Neuron (in vitro differentiated cells): ENCODE results near the gene UBR2.
"Not testable (repeated sequence)": the region's sequence is repeated elsewhere in the genome, so short reads cannot be mapped to it uniquely, and the experiment has no call there.

Source experiments
- H2AFZ ChIP-seq: one replicate; pipeline ENCODE4 v1.6.1; 2013; ENCODE audit warnings: low read depth, mild to moderate bottlenecking, inconsistent platforms, low read length, moderate library complexity
- H3K27me3 ChIP-seq: one replicate; pipeline ENCODE4 v1.6.1; 2013; ENCODE audit warnings: low read length; ENCODE audit not compliant: insufficient read depth
- H3K36me3 ChIP-seq: one replicate; pipeline ENCODE4 v1.6.1; 2013; ENCODE audit warnings: low read length; ENCODE audit not compliant: insufficient read depth
- H3K4me1 ChIP-seq: one replicate; pipeline ENCODE4 v1.6.1; 2013; ENCODE audit warnings: low read length; ENCODE audit not compliant: insufficient read depth
- H3K4me3 ChIP-seq: 2 replicates; pipeline ENCODE4 v1.5.1; 2013; ENCODE audit warnings: mild to moderate bottlenecking, low read length, moderate library complexity
- H3K9me3 ChIP-seq: one replicate; pipeline ENCODE4 v1.6.1; 2013; ENCODE audit warnings: low read length

The UBR2 gene

DNA sequence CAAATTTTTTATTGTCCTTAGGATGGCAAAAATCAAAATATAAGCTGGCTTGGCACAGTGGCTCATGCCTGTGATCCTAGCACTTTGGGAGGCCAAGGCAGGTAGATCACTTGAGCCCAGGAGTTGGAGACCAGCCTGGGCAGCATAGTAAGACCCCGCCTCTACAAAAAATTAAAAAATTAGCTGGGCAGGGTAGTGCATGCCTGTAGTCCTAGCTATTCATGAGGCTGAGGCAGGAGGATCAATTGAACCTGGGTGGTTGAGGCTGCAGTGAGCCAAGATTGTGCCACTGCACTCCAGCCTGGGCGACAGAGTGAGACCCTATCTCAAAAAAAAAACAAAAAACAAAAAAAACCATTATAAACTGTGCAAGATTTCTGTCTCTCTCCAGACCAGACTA, 40.9 kb downstream of the UBR2 start:
- H3K4me1 ChIP-seq, H3K27me3 ChIP-seq, H2AFZ ChIP-seq, H3K4me3 ChIP-seq, H3K9me3 ChIP-seq: not testable (repeated sequence)
- H3K36me3 ChIP-seq, result peaks cover 19% of the 10 kb centered on the region

DNA sequence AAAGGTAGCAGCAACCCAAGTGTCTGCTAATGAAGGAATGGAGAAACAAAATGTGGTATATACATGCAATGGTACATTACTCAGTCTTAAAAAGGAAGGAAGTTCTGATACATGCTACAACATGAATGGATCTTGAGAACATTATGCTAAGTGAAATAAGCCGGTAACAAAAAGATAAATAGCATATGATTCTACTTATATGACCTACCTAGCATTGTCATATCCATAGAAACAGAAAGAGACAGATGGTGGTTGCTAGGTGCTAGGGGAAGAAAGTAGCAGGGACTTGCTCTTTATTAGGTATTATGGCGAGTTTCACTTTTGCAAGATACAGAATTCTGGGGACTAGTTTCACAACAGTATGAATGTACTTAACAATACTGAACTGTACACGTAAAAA, 46.6 kb downstream of the UBR2 start:
- Histone ChIP-seq H2AFZ (no peak overlapping the region), H3K36me3 (peaks cover 25% of the 10 kb centered on the region), H3K9me3 (no peaks in the 10 kb centered on the region), H3K4me3 (no peak overlapping the region), H3K4me1 (no peaks in the 10 kb centered on the region), H3K27me3 (no peaks in the 10 kb centered on the region)

DNA sequence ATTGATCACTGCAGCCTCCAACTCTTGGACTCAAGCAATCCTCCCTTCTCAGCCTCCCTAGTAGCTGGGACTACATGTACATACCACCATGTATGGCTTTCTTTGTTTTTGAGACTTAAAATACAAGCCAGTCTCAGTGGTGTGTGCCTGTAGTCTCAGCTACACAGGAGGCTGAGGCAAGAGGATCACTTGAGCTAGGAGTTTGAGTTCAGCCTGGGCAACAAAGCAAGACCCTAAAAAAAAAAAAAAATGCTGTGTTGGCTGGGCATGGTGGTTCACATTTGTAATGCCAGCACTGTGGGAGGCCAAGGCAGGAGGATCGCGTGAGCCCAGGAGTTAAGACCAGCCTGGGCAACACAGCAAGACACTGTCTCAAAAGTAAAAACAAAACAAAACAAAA, 51.7 kb downstream of the UBR2 start:
- Histone ChIP-seq H3K36me3 (peaks cover 32% of the 10 kb centered on the region), H3K4me3 (no peak overlapping the region), H2AFZ (no peak overlapping the region), H3K27me3 (no peaks in the 10 kb centered on the region), H3K4me1 (no peaks in the 10 kb centered on the region), H3K9me3 (no peaks in the 10 kb centered on the region)

DNA sequence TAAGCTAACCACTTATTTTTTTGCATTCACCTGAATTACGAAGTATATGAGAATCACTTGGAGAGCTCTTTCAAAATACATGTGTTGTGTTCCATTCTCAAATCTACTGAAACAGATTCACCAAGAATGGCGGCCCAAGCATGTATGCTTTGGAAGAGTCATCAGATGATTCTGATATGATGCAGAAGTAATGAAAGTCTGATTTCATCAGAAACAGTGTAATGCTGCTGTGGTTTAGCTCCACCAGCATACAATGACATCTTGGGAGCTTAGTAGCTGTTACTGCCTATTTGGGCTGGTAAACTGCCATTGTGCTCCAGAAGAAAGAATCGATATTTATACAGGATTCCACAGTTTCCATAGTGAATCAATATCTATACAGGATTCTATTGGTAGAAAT, 52.9 kb downstream of the UBR2 start:
- no peaks in the 10 kb centered on the region for H3K27me3 ChIP-seq
- H3K36me3 ChIP-seq, result peaks cover 37% of the 10 kb centered on the region
- no peak overlapping the region for H3K4me3 ChIP-seq
- H3K9me3 ChIP-seq, result no peaks in the 10 kb centered on the region
- no peak overlapping the region for H2AFZ ChIP-seq
- no peaks in the 10 kb centered on the region for H3K4me1 ChIP-seq

DNA sequence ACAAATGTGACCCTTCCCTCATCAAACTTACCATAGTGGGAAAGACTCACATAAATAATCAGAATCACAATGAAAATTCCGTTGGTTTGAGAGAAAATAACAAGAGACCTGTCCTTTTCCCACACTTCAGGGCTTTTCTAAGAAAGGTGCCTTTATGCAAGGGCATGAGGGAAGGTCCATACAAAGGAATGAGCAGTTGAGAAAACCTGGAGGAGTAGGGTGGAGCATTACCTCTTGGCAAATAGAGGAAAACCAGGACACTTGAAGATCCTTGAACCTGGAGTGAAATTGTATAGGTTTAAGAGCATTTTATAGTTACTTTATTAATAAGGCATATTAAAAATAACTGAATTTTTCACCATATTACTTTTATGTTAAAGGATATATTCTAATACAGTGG, 54.3 kb downstream of the UBR2 start:
- H2AFZ ChIP-seq, result no peak overlapping the region
- H3K27me3 ChIP-seq, result no peaks in the 10 kb centered on the region
- H3K9me3 ChIP-seq, result no peaks in the 10 kb centered on the region
- no peak overlapping the region for H3K4me3 ChIP-seq
- peaks cover 35% of the 10 kb centered on the region for H3K36me3 ChIP-seq
- no peaks in the 10 kb centered on the region for H3K4me1 ChIP-seq

DNA sequence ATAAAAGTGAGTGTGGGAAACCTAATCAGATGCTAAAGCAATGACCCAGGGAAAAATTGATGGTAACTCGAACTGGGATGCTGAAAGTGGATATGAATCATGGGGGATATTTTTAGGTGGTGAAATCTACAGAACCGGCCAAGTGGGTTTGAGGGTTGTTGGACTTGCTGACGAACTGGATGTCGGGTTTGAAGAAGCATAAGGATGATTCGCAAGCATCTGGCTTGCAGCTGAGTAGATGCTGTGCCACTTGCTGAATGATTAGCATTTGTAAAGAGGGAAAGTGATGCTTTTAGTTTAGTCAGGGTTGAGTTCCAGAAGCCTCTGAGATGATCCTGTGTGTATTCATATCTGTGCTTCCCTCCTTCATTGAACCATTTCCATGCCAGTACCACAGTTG, 54.9 kb downstream of the UBR2 start:
- Histone ChIP-seq H3K9me3 (no peaks in the 10 kb centered on the region), H3K4me1 (no peaks in the 10 kb centered on the region), H3K27me3 (no peaks in the 10 kb centered on the region), H3K4me3 (no peak overlapping the region), H3K36me3 (peaks cover 35% of the 10 kb centered on the region), H2AFZ (no peak overlapping the region)

DNA sequence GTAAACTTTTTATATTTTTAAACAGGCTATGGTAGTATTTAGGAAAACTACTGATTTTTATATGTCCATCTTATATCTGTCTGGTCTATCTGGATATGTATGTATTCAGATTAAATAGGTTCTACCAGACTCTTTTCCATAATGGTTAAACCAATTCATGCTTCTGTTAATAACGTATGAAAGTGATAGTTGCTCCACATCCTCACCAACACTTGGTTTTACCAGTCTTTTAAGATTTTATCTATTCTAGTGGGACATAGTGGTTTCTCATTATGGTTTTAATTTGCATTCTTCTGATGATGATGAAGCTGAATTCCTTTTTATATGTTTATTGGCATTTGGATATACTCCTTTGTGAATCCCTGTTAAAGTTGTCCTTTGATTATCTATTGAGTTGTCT, 56.1 kb downstream of the UBR2 start:
- H3K36me3 ChIP-seq, result peaks cover 33% of the 10 kb centered on the region
- H3K4me1 ChIP-seq, result no peaks in the 10 kb centered on the region
- H3K27me3 ChIP-seq, result no peaks in the 10 kb centered on the region
- H3K4me3 ChIP-seq, result no peak overlapping the region
- no peak overlapping the region for H2AFZ ChIP-seq
- H3K9me3 ChIP-seq, result no peaks in the 10 kb centered on the region

DNA sequence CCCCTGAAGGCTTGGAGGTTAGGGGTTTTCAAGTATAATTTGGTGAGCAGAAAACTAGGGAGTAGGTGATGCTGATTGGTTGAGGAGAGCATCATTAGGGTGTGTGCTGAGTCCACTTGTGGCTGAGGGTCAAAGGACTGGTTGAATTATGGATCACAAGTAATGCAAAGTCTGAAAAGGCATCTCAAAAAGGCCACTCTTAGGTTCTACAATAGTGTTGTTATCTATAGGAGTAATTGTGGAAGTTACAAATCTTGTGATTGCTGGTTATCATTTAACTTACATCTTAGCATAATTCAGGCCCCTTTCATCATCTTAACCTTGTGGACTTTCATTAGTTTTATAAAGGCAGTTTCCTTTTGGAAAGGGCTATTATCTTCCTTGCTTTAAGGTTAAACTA, 60.8 kb downstream of the UBR2 start:
- no peaks in the 10 kb centered on the region for H3K4me1 ChIP-seq
- H2AFZ ChIP-seq, result no peak overlapping the region
- H3K4me3 ChIP-seq, result no peak overlapping the region
- no peaks in the 10 kb centered on the region for H3K27me3 ChIP-seq
- H3K9me3 ChIP-seq, result peaks cover 3% of the 10 kb centered on the region
- peaks cover 10% of the 10 kb centered on the region for H3K36me3 ChIP-seq

DNA sequence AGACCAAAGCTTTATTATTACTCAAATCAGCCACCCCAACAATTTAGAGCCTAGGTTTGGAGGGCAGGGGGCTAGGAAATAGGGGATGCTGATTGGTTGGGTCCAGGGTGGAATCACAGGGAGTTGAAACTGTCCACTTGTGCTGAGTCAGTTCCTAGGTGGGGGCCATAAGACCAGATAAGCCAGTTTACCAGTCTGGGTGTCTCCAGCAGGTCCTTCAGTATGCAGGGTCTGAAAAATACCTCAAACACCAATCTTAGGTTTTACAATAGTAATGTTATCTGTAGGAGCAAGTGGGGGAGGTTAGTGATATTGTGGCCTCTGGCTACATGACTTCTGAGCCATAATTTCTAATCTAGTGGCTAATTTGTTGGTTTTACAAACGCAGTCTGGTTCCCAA, 63.2 kb downstream of the UBR2 start:
- H3K4me1 ChIP-seq, result no peaks in the 10 kb centered on the region

DNA sequence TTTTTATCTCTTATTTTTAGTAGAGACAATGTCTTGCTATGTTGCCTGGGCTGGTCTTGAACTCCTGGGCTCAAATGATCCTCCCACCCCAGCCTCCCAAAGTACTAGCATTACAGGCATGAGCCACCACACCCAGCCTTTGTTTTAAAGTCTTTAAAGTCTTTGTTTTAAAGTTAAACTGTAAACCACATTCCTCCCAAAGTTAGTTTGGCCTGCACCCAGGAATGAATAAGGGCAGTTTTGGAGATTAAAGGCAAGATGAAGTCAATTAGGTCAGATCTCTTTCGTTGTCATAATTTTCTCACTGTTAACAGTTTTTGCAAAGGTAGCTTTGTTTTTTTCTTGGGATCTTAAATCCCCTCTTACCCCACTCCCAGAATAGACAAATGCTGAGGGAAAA, 63.8 kb downstream of the UBR2 start:
- no peaks in the 10 kb centered on the region for H3K27me3 ChIP-seq
- H3K4me1 ChIP-seq, result no peaks in the 10 kb centered on the region
- H3K9me3 ChIP-seq, result peaks cover 3% of the 10 kb centered on the region
- no peak overlapping the region for H2AFZ ChIP-seq
- no peak overlapping the region for H3K4me3 ChIP-seq
- H3K36me3 ChIP-seq, result peaks cover 10% of the 10 kb centered on the region

More for the DNA sequence above, 63.2 kb downstream of the UBR2 start:
- peaks cover 3% of the 10 kb centered on the region for H3K9me3 ChIP-seq
- H3K27me3 ChIP-seq, result no peaks in the 10 kb centered on the region
- peaks cover 5% of the 10 kb centered on the region for H3K36me3 ChIP-seq
- H2AFZ ChIP-seq, result no peak overlapping the region
- no peak overlapping the region for H3K4me3 ChIP-seq

DNA sequence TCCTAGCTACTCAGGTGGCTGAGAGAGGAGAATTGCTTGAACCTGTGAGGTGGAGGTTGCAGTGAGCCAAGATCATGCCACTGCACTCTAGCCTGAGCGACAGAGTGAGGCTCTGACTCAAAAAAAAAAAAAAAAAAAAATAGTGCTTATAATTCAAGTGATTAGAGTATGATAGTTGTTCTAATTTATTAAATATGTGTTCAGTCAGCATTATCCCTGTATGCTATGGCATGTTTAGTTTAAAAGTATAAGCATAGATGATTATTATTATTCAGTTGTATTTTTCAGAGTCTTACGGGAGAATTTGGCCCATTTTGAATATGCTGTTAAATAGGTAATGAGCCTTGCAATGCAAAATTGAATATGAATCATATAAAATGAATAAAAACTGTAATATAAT, 64.8 kb downstream of the UBR2 start:
- H3K36me3 ChIP-seq, result peaks cover 14% of the 10 kb centered on the region

DNA sequence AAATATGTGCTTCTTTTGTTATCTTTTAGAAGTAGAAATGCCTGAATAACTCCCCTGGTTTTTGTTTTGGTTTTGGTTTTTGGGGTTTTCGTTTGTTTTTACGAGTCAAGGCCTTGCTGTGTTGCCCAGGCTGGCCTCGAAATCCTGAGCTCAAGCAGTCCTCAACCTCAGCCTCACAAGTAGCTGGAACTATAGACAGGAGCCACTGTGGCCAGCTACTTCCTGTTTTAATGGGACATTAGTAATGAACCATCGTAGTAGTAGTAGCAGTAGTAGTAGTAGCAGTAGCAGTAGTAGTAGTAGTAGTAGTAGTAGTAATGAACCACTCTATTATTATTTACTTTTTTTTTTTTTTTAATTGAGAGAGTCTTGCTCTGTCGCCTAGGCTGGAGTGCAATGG, 66.0 kb downstream of the UBR2 start:
- Histone ChIP-seq H3K36me3 (peaks cover 14% of the 10 kb centered on the region), H3K27me3 (no peaks in the 10 kb centered on the region), H3K4me3 (no peak overlapping the region), H3K9me3 (peaks cover 3% of the 10 kb centered on the region), H3K4me1 (no peaks in the 10 kb centered on the region), H2AFZ (no peak overlapping the region)

More for the DNA sequence above, 64.8 kb downstream of the UBR2 start:
- no peaks in the 10 kb centered on the region for H3K4me1 ChIP-seq
- H3K27me3 ChIP-seq, result no peaks in the 10 kb centered on the region
- H3K4me3 ChIP-seq, result no peak overlapping the region
- H3K9me3 ChIP-seq, result peaks cover 3% of the 10 kb centered on the region
- H2AFZ ChIP-seq, result no peak overlapping the region

DNA sequence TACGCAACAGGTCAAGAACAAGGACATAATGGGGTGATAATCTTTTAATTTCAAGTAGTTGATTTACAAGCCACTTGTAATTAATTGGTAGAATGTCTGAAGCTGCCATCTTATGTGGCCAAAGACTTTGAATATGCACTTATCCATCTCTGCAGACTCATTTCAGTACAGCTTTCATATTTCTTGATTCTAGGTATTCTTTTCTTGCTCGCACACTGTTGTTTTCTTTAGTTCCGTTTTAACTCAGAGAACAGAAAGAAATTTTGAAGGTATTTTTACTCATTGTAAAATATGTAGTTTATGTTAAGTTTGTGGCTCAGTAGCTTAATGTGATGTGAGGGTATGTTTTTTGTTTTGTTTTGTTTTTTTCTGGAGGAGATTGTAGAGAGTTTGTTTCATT, 73.9 kb downstream of the UBR2 start:
- H3K9me3 ChIP-seq, result no peaks in the 10 kb centered on the region
- H3K4me3 ChIP-seq, result no peak overlapping the region
- H3K27me3 ChIP-seq, result no peaks in the 10 kb centered on the region
- no peaks in the 10 kb centered on the region for H3K4me1 ChIP-seq
- H3K36me3 ChIP-seq, result peaks cover 62% of the 10 kb centered on the region
- H2AFZ ChIP-seq, result no peak overlapping the region

DNA sequence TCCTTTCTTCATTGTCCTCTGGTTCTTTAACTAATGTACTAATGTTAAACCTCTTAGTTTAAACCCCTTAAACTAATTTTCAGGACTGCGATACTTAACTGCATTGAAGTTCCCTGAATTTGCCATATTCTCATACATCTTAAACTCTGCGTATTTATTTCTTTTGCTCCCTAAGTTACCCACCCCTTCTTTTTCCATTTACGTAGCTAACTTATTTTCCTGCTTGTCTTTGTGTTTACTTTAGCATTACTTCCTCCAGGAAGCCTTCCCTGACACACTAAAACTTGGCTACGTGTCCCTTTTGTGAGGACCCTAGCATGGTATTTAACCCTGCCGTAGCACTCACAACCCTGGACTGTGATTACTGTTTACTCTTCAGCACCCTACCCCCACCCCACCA, 79.0 kb downstream of the UBR2 start:
- Histone ChIP-seq H3K9me3 (no peaks in the 10 kb centered on the region), H3K27me3 (no peaks in the 10 kb centered on the region), H2AFZ (no peak overlapping the region), H3K4me1 (no peaks in the 10 kb centered on the region), H3K4me3 (no peak overlapping the region), H3K36me3 (peaks cover 67% of the 10 kb centered on the region)
